Subcutaneous adipose tissue (tissue), 4 donors: ENCODE data around the gene IFI27L2. TPM values are rescaled to one million over a fixed set of nuclear protein-coding genes. Genes with fewer than 3 reads are reported as not detected.

Experiments used
- CTCF ChIP-seq: fragments of 450-650 bp; IDR thresholded peaks from one replicate; pipeline ENCODE4 v1.5.1; 2016; ENCODE audit warnings: low read depth, mild to moderate bottlenecking, control low read depth, antibody characterized with exemption, moderate library complexity
- total RNA-seq, 4 donors: library from RNA; depleted of rRNA; stranded (reverse); fragments of >200 nt; gene quantifications; one replicate each; pipeline ENCODE4 v1.1.0, GENCODE V29; 2016

The IFI27L2 gene
- total RNA-seq, 4 donors from 2014 or later: 20.7 to 102 (median 85.3) TPM

DNA sequence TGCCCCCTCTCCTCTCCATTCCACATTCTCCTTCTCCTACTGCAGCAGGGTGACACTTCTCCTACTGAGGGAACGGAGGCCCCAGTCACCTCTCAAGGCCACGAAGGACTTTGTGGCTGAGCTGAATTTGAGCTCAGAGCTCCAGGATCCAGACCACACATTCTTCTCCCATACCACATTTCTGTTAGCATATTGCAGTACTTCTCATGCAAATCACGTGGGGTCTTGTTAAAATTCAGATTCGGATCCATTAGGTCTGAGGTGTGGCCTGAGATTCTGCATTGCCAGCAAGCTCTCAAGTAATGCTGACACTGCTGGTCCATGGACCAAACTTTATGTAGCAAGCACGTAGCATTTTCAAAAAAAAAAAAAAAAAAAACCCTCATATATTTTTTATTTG, 9.6 kb upstream of the IFI27L2 start:
- TF ChIP-seq CTCF: no peak

GRCh38 chr14:94138251-94138650, 8.8 kb upstream of the IFI27L2 start:
- no peak for TF ChIP-seq CTCF

DNA sequence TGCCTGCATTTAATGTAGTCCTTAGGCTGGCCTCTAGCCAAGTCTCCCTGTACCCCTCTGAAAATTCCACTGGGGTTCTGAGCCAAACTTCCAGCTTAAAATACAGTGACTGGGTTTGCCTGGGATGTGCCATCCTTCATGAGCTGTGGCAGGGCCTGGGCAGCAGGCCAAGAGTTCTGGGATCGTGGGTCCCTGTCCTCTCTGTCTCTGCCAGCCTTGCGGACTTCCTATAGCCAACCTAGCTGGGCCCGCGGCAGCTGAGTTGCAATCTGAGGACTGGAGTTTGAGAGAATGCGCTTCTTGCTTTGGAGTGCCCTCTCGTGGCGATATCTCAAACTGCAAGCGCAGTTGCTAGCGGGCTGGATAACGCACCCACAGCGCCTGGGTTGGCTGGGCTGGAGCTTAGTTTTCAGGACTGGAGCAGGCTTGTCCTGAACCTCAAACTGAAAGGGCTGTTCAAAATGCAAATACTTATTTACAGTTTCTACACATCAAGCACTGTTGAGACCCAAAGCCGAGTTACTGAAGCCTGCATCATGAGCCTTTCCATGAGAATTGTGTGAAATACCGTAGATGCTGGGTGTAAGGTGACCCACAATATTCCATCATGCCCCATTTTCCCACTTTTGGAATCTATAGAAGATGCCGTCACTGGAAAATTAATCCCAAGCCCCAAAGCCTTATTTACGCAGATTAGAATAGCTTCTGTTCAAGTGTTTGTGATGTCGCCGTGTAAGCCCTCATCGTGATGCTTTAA, 7.3 kb upstream of the IFI27L2 start:
- TF ChIP-seq CTCF: no peak

DNA sequence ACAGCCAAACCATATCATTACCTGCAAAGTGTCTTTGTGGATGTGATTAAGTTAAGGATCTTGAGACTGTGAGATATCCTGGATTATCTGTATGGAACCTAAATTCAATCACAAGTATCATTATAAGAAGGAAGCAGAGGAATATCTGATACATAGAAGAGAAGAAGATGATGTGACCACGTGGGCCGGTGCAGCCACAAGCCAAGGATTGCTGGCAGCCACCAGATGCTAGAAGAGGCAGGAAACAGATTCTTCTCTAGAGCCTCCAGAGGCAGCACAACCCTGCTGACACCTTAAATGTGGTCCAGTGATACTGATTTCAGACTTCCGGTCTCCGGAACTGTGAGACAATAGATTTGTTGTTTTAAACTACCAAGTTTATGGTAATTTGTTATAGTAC, 6.1 kb upstream of the IFI27L2 start:
- no peak for TF ChIP-seq CTCF

DNA sequence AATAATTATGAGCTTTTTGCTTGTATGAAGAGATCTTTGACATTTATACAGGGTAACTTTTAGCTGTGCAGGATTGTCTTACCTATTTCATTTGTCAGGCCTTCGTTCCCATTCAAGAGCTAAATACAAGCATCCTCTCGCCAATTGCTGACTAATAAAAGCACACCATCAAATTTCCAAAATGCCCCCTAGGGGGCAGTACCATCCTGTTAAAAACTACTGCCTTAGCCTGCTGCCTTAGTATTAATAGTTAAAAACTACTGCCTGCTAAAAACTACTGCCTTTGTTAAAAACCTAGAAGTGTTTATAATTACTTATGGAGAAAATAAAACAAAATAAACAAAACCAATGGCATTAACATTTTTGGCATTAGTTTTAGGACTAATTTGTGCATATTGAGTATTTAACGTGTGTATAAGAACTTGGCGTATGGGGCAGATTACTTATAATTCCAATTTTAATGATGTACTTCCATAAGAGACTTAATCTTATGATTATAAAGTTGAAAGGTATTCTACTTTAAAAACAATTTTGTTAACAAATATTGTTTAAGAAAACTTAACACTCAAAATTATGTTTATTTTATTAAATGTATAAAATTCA, 3.0 kb upstream of the IFI27L2 start:
- TF ChIP-seq CTCF: no peak

DNA sequence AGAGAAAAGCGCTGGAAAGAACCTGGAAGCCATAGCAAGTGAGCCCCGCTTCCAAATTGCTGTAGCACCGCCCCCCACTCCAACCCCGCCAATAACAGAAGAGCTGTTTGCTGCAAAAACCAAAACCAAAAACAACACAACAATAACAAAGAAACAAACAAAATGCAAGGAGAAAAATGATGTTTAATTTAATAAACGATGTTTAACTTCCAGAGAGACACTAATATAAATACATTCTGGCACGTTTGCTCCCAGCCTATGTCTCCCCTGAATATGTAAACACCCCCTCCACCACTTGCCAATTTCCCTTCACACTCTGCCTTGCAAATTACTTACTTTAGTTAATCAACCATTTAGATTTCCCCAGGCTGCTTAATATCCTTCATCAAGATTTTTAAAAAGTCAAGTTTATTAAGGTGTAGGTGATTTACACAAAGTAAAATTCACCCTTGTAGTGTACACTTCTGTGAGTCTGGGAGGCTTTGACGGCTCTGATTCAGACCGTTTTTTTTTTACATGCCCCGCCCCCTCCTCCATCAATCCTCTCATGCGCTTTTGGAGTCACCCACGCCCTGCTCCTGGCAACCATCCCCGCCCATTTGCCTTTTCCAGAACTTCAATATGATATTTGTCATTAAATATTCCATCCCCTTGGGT, 482 bp upstream of the IFI27L2 start:
- TF ChIP-seq CTCF: no peak

DNA sequence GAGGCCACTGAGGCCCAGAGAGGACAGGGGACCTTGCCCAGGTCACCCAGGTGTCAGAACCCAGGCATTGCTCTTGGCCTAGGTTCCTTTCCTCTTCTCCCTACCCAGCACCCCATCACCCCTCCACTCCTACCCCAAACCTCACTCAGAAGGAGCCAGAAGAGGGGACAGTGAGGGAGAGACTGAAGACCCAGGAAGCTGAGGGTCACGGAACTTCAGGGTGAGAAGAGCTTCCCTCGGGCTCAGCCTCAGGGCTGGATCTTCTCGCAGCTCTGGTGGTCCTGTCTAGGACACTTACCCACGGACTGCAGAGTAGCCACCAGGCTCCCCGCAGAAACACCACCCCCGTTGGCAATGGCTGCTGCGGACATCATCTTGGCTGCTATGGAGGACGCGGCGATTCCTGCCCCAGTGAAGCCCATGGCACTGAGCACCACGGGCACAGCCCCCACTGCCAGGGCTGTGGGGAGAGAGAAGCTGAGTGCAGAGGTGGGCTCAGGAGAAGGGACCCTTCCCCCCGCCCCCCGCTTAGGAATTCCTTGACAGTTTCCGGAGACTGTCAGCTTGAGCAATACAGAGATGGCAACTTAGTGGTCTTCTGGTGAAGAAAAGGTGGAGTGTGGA, 1.1 kb downstream of the IFI27L2 start:
- no peak for TF ChIP-seq CTCF
